Ovary (tissue), 9 donors: ENCODE data around the gene NRAP. TPM values are rescaled to one million over a fixed set of nuclear protein-coding genes. Genes with fewer than 3 reads are reported as not detected.

Source experiments
- DNase-seq, 5 donors: peaks; one replicate each; pipeline ENCODE4 v3.0.0-alpha.2; 2019 to 2020
- H3K27ac ChIP-seq, 2 donors: fragments of 200-600 bp; one replicate each; pipeline versions ENCODE4 v1.5.1 to v1.8.0; 2019 to 2022
- H3K27me3 ChIP-seq: fragments of 200-600 bp; one replicate; pipeline ENCODE4 v1.8.0; 2022
- H3K36me3 ChIP-seq: fragments of 200-600 bp; sonication (generic); one replicate; pipeline ENCODE4 v1.5.1; 2019
- H3K4me1 ChIP-seq: one replicate; pipeline ENCODE4 v1.8.1; 2013; ENCODE audit warnings: mild to moderate bottlenecking, moderate library complexity; ENCODE audit not compliant: insufficient read depth
- H3K4me3 ChIP-seq: fragments of 200-600 bp; sonication (generic); one replicate; pipeline ENCODE4 v1.5.1; 2017
- H3K9me3 ChIP-seq, 2 donors: fragments of 200-600 bp in 1 of 2; sonication (generic) in 1 of 2; one replicate each; pipeline versions ENCODE4 v1.5.1 to v1.8.1; 2013 to 2019; ENCODE audit warnings: mild to moderate bottlenecking in 1 of 2, moderate library complexity in 1 of 2
- EP300 ChIP-seq: sonication (generic); formaldehyde crosslinking; IDR thresholded peaks from one replicate; pipeline ENCODE4 v1.6.1; 2017; ENCODE audit warnings: antibody characterized with exemption
- POLR2A ChIP-seq: fragments of 450-650 bp; IDR thresholded peaks from one replicate; pipeline ENCODE4 v1.6.1; 2017; ENCODE audit warnings: antibody characterized with exemption, mild to moderate bottlenecking, moderate library complexity
- WGBS, 3 donors: extraction: QIAGEN DNeasy Blood & Tissue Kit in 1 of 3; methylation state at CpG; one replicate each; pipeline versions ENCODE4 v1.1.5 to v1.1.7; 2013 to 2017; 5-methylcytosine and 5-hydroxymethylcytosine counted together
- intact Hi-C, 4 donors: fragments of 100-400 bp; cut with DNase I; formaldehyde crosslinking; loops; one replicate each; pipeline versions ENCODE4 v1.11.0 to v1.15.1; 2022 to 2023
- polyA plus RNA-seq, 2 donors: library from polyadenylated mRNA; stranded (reverse); fragments of 200-250 nt in 1 of 2; fragments of 350-450 nt in 1 of 2; fragmentation: Illumina TruSeq in 1 of 2; extraction: RNeasy Lipid Tissue Mini Kit (QIAGEN cat#74804) in 1 of 2; gene quantifications; one replicate each; pipeline ENCODE4 v1.2.3, GENCODE V29; 2013 to 2014
- total RNA-seq, 7 donors: library from RNA; depleted of rRNA in 2 of 7; stranded (reverse); fragments of >200 nt in 2 of 7; fragmentation: NEBNext Ultra II Directional in 3 of 7; extraction: Animal tissue kit (Norgen Biotek cat#: 25700) in 3 of 7; gene quantifications; one replicate each; pipeline versions ENCODE4 v1.1.0 to v1.2.4, GENCODE V29; 2016 to 2023
- TF ChIP-seq, protein P1 (sequence below), 3 donors: fragments of 450-650 bp in 2 of 3; fragments of 200-600 bp in 1 of 3; IDR thresholded peaks; one replicate each; pipeline versions ENCODE4 v1.5.1 to v1.8.0; 2016 to 2022; ENCODE audit warnings: antibody characterized with exemption in 3 of 3, mild to moderate bottlenecking in 1 of 3
- donor health status: DM: no; HTN: no; CAD: no; lungs with moderate emphysema.
- donor health status: DM: no; HTN: no; CAD: no.
- donor health status: Bipolar disorder and iron deficiency.
- donor health status: DM: yes; HTN: yes; CAD: no.
- donor health status: DM: no; HTN: no; CAD: no.
- donor health status: DM: yes; HTN: yes; CAD: no.

Gene NRAP
- total and polyA plus RNA-seq, 9 donors = 0.02 to 0.25 (median 0.11) TPM; not detected in 2

DNA sequence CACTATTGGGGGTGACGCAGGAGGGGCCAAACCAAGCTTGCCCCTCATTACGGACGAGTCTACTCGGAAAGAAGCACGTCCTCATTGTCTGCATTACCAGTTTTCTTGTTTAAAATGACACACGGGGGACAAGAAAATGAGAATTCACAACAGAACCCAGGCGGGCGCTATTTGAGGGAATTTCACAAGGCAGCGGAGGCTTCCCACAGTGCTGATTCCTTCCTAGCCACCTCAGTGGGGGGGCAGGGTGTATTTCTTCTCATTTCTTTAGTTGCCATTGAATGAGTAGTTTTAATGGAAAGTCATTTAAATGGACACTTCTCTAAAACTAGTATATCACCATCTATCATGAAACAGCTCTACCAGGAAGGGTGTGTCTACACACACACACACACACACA lies 42.9 kb downstream of the NRAP start:
- H3K4me3 ChIP-seq = no peak overlapping the region
- H3K27me3 ChIP-seq = no peaks in the 10 kb centered on the region
- H3K27ac ChIP-seq = no peak overlapping the region
- no peaks in the 10 kb centered on the region for H3K9me3 ChIP-seq
- DNase-seq = no peak
- H3K36me3 ChIP-seq = no peaks in the 10 kb centered on the region
- intact Hi-C loops = no loop called here
- TF ChIP-seq, protein P1, sequence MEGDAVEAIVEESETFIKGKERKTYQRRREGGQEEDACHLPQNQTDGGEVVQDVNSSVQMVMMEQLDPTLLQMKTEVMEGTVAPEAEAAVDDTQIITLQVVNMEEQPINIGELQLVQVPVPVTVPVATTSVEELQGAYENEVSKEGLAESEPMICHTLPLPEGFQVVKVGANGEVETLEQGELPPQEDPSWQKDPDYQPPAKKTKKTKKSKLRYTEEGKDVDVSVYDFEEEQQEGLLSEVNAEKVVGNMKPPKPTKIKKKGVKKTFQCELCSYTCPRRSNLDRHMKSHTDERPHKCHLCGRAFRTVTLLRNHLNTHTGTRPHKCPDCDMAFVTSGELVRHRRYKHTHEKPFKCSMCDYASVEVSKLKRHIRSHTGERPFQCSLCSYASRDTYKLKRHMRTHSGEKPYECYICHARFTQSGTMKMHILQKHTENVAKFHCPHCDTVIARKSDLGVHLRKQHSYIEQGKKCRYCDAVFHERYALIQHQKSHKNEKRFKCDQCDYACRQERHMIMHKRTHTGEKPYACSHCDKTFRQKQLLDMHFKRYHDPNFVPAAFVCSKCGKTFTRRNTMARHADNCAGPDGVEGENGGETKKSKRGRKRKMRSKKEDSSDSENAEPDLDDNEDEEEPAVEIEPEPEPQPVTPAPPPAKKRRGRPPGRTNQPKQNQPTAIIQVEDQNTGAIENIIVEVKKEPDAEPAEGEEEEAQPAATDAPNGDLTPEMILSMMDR (IDR thresholded peaks at IDR 0.05) = no peak
- TF ChIP-seq POLR2A = no peak
- no peak for TF ChIP-seq EP300
- H3K4me1 ChIP-seq = no peaks in the 10 kb centered on the region
- 75 to 81% (median 76%) methylated on average over 9 of the region's 9 CpGs for WGBS, 3 donors

DNA sequence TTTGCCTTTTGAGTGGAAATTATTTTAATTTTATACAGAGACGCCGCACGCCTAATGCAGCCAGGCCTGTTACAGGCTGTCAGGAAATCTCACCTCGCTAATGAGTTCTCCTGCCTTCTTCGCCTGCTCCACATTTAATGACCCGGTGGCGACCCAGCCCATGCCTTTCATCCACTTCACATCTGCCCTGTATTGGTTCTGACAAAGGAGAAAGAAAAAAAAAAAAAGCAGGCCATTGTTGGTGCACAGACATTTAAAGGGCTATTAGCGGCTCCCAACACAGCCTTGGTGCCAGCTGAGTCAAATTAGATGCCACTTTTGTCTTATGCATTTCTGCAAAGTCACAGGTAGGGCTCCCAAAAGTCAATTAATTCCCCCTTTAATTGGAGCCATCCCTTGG lies 43.3 kb downstream of the NRAP start:
- no peak for DNase-seq
- TF ChIP-seq, protein P1 (IDR thresholded peaks at IDR 0.05) = no peak
- no peak for TF ChIP-seq POLR2A
- no peak for TF ChIP-seq EP300
- Histone ChIP-seq H3K4me1 (no peaks in the 10 kb centered on the region), H3K27ac (no peak overlapping the region), H3K4me3 (no peak overlapping the region), H3K27me3 (no peaks in the 10 kb centered on the region), H3K36me3 (no peaks in the 10 kb centered on the region), H3K9me3 (no peaks in the 10 kb centered on the region)
- intact Hi-C loops = no loop called here
- 58 to 66% (median 64%) methylated on average over 8 of the region's 8 CpGs for WGBS, 3 donors

DNA sequence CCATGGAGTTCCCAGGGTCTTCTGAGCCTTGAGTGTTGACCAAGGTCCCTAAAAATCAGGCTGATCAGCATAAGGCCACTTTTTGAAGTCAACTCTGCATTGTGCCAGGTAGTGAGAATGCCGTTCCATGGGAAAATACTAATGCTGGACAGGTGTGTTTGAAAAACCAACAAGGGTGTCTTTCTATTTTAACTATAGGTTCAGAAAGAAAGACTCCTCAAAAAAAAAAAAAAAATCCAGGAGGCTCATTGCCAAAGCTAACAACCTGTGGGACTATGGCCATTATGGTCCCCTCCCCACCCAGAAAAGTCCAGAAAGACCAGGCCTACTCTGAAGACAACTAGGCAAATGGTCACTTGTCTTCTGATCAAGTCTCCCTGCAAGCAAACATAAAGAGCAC lies 44.4 kb downstream of the NRAP start:
- Histone ChIP-seq H3K27me3 (no peaks in the 10 kb centered on the region), H3K9me3 (no peaks in the 10 kb centered on the region), H3K36me3 (no peaks in the 10 kb centered on the region), H3K4me1 (no peaks in the 10 kb centered on the region), H3K4me3 (no peak overlapping the region), H3K27ac (no peak overlapping the region)
- TF ChIP-seq POLR2A (no peak), EP300 (no peak)
- TF ChIP-seq, protein P1 (IDR thresholded peaks at IDR 0.05) = no peak
- no peak for DNase-seq
- WGBS, 3 donors = 93 to 96% (median 93%) methylated on average over 1 of the region's 1 CpG
- intact Hi-C loops = no loop called here

DNA sequence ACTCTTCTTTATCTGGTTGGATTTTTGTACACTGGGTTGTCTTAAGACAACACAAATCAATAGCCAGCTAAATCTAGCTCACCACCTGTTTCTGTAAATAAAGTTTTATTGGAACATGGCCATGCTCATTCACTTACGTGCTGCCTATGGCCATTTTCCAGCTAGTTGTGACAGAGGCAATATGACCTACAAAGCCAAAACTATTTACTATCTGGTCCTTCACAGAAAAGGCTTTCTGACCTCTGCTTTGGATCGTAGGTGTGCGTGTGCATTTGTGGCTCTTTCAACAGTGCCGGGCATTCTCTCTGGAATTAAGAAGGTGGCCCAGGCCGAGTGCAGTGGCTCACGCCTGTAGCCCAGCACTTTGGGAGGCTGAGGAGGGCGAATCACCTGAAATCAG lies 45.5 kb downstream of the NRAP start:
- Histone ChIP-seq H3K9me3 (no peaks in the 10 kb centered on the region), H3K4me1 (no peaks in the 10 kb centered on the region), H3K27me3 (no peaks in the 10 kb centered on the region), H3K27ac (no peak overlapping the region), H3K4me3 (no peak overlapping the region), H3K36me3 (no peaks in the 10 kb centered on the region)
- TF ChIP-seq, protein P1 (IDR thresholded peaks at IDR 0.05) = no peak
- TF ChIP-seq POLR2A = no peak
- WGBS, 3 donors = 74 to 77% (median 75%) methylated on average over 7 of the region's 7 CpGs
- intact Hi-C loops = no loop called here
- DNase-seq = no peak

DNA sequence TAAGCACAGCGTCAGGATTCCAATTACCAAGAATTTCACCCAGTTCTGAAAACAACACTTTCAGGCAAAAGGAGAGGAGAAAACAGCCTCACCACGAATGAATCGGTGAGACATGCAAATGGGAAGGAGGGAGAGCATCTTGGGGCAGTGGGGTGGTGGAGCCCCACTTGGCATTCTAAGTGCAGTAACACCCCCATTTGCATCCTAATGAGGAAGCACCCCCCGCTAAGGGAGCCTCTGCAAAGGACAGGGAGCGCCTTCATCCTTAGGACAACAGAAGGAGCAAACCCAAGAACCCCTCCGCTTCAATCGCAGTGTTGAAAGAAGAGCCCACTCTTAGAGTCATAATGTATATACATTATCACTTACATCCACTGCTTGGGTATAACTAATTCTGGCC lies 46.8 kb downstream of the NRAP start:
- 8 to 21% (median 10%) methylated on average over 7 of the region's 7 CpGs for WGBS, 3 donors

More for the DNA sequence above, 46.8 kb downstream of the NRAP start:
- TF ChIP-seq POLR2A (no peak), EP300 (no peak)
- TF ChIP-seq, protein P1 (IDR thresholded peaks at IDR 0.05) = no peak
- intact Hi-C loops = no loop called here
- no peak for DNase-seq
- H3K4me3 ChIP-seq = no peak overlapping the region
- H3K4me1 ChIP-seq = no peaks in the 10 kb centered on the region
- H3K27ac ChIP-seq = no peak overlapping the region
- H3K36me3 ChIP-seq = no peaks in the 10 kb centered on the region
- no peaks in the 10 kb centered on the region for H3K27me3 ChIP-seq
- no peaks in the 10 kb centered on the region for H3K9me3 ChIP-seq
